ENCODE data around the gene EIF2AK3.
"Not testable (repeated sequence)": the region's sequence is repeated elsewhere in the genome, so short reads cannot be mapped to it uniquely, and the experiment has no call there.

EIF2AK3 gene

GRCh38 chr2:88596141-88596830 is 31.0 kb downstream of the EIF2AK3 start:
- no peak for DNase-seq (ENCODE audit: low read depth)

- DNase-seq (ENCODE audit: low read depth), result no peak
Observed at GRCh38 chr2:88591698-88592097, 35.6 kb downstream of the EIF2AK3 start.

GRCh38 chr2:88590998-88591613 is 36.2 kb downstream of the EIF2AK3 start:
- no peak for DNase-seq (ENCODE audit: low read depth)

- no peak for DNase-seq (ENCODE audit: low read depth)
Observed at GRCh38 chr2:88585969-88586368, 41.3 kb downstream of the EIF2AK3 start.

- DNase-seq (ENCODE audit: low read depth), result no peak
Observed at GRCh38 chr2:88582030-88582429, 45.2 kb downstream of the EIF2AK3 start.

- no peak for DNase-seq (ENCODE audit: low read depth)
Observed at GRCh38 chr2:88580088-88580487, 47.2 kb downstream of the EIF2AK3 start.

GRCh38 chr2:88575630-88576029 is 51.6 kb downstream of the EIF2AK3 start:
- no peak for DNase-seq (ENCODE audit: low read depth)

- DNase-seq (ENCODE audit: low read depth), result no peak
Observed at GRCh38 chr2:88575051-88575450, 52.2 kb downstream of the EIF2AK3 start.

- DNase-seq (ENCODE audit: low read depth), result no peak
Observed at GRCh38 chr2:88574445-88574844, 52.8 kb downstream of the EIF2AK3 start.

- DNase-seq (ENCODE audit: low read depth), result no peak
Observed at GRCh38 chr2:88568179-88568578, 59.1 kb downstream of the EIF2AK3 start.

- no peak for DNase-seq (ENCODE audit: low read depth)
Observed at GRCh38 chr2:88564402-88564801, 62.9 kb downstream of the EIF2AK3 start.

GRCh38 chr2:88563129-88563528 is 64.1 kb downstream of the EIF2AK3 start:
- no peak for DNase-seq (ENCODE audit: low read depth)

GRCh38 chr2:88561646-88562388 is 65.4 kb downstream of the EIF2AK3 start:
- DNase-seq (ENCODE audit: low read depth), result no peak

GRCh38 chr2:88560619-88561307 is 66.5 kb downstream of the EIF2AK3 start:
- no peak for DNase-seq (ENCODE audit: low read depth)

- no peak for DNase-seq (ENCODE audit: low read depth)
Observed at GRCh38 chr2:88557290-88557689, 70.0 kb downstream of the EIF2AK3 start.

- DNase-seq (ENCODE audit: low read depth), result no peak
Observed at GRCh38 chr2:88556026-88556425, 71.2 kb downstream of the EIF2AK3 start.

- DNase-seq (ENCODE audit: low read depth), result no peak
Observed at GRCh38 chr2:88554189-88554588, 73.1 kb downstream of the EIF2AK3 start.

GRCh38 chr2:88549616-88550292 is 77.5 kb downstream of the EIF2AK3 start:
- no peak for DNase-seq (ENCODE audit: low read depth)

GRCh38 chr2:88546291-88546690 is 81.0 kb downstream of the EIF2AK3 start:
- not testable (repeated sequence) for DNase-seq (ENCODE audit: low read depth)

- no peak for DNase-seq (ENCODE audit: low read depth)
Observed at GRCh38 chr2:88545118-88545517, 82.1 kb downstream of the EIF2AK3 start.

- no peak for DNase-seq (ENCODE audit: low read depth)
Observed at GRCh38 chr2:88543541-88544057, 83.7 kb downstream of the EIF2AK3 start.

- DNase-seq (ENCODE audit: low read depth), result no peak
Observed at GRCh38 chr2:88542668-88543067, 84.6 kb downstream of the EIF2AK3 start.
